ENCODE results near the gene PNMT. TPM values are rescaled to one million over a fixed set of nuclear protein-coding genes. Genes with fewer than 3 reads are reported as not detected.

The PNMT gene
- total and polyA plus RNA-seq, 2 of the 4 experiments (the other 2 are of a cell fraction) = not detected

Other genes with a start within 250 kb of the PNMT start
- 21.9 and 24.2 TPM in 2 replicates for gene MED1, start 217.2 kb upstream of the PNMT start, total RNA-seq (2012; rRNA removed)
- 16.4 and 16.9 TPM in 2 replicates for gene MED1, start 217.2 kb upstream of the PNMT start, polyA plus RNA-seq (2012; rRNA removed)
- gene CDK12, start 207.0 kb upstream of the PNMT start, total RNA-seq (2012; rRNA removed) = 27.1 and 31.1 TPM in 2 replicates
- 14.8 and 16.1 TPM in 2 replicates for gene CDK12, start 207.0 kb upstream of the PNMT start, polyA plus RNA-seq (2012; rRNA removed)
- not detected in 2 replicates for gene NEUROD2, start 60.5 kb upstream of the PNMT start, total RNA-seq (2012; rRNA removed)
- not detected in 2 replicates for gene NEUROD2, start 60.5 kb upstream of the PNMT start, polyA plus RNA-seq (2012; rRNA removed)
- gene PPP1R1B, start 41.5 kb upstream of the PNMT start, total RNA-seq (2012; rRNA removed) = not detected in 2 replicates
- not detected in 2 replicates for gene PPP1R1B, start 41.5 kb upstream of the PNMT start, polyA plus RNA-seq (2012; rRNA removed)
- gene STARD3, start 31.3 kb upstream of the PNMT start, total RNA-seq (2012; rRNA removed) = 8.1 and 8.6 TPM in 2 replicates
- gene STARD3, start 31.3 kb upstream of the PNMT start, polyA plus RNA-seq (2012; rRNA removed) = 50.4 and 69.2 TPM in 2 replicates
- under 0.01 TPM in 2 replicates for gene TCAP, start 3.1 kb upstream of the PNMT start, total RNA-seq (2012; rRNA removed)
- 0.21 and 0.26 TPM in 2 replicates for gene TCAP, start 3.1 kb upstream of the PNMT start, polyA plus RNA-seq (2012; rRNA removed)
- gene PGAP3, start 19.6 kb downstream of the PNMT start, total RNA-seq (2012; rRNA removed) = 3.6 and 4.3 TPM in 2 replicates
- 9.8 and 10.4 TPM in 2 replicates for gene PGAP3, start 19.6 kb downstream of the PNMT start, polyA plus RNA-seq (2012; rRNA removed)
- gene ERBB2, start 31.6 kb downstream of the PNMT start, total RNA-seq (2012; rRNA removed) = 26.1 and 28.7 TPM in 2 replicates
- gene ERBB2, start 31.6 kb downstream of the PNMT start, polyA plus RNA-seq (2012; rRNA removed) = 33.3 and 34.6 TPM in 2 replicates
- 20.3 and 22.2 TPM in 2 replicates for gene MIEN1, start 62.1 kb downstream of the PNMT start, total RNA-seq (2012; rRNA removed)
- 75.6 and 82.4 TPM in 2 replicates for gene MIEN1, start 62.1 kb downstream of the PNMT start, polyA plus RNA-seq (2012; rRNA removed)
- gene GRB7, start 69.5 kb downstream of the PNMT start, total RNA-seq (2012; rRNA removed) = under 0.01 and 0.18 TPM in 2 replicates
- 0.14 and 0.36 TPM in 2 replicates for gene GRB7, start 69.5 kb downstream of the PNMT start, polyA plus RNA-seq (2012; rRNA removed)
- not detected in 2 replicates for gene IKZF3, start 195.9 kb downstream of the PNMT start, total RNA-seq (2012; rRNA removed)
- not detected in 2 replicates for gene IKZF3, start 195.9 kb downstream of the PNMT start, polyA plus RNA-seq (2012; rRNA removed)
- gene ZPBP2, start 199.7 kb downstream of the PNMT start, total RNA-seq (2012; rRNA removed) = not detected in 2 replicates
- not detected in 2 replicates for gene ZPBP2, start 199.7 kb downstream of the PNMT start, polyA plus RNA-seq (2012; rRNA removed)

Measured in IMR-90 (cell line).